ENCODE results near the gene FOXL1.

Gene FOXL1

DNA sequence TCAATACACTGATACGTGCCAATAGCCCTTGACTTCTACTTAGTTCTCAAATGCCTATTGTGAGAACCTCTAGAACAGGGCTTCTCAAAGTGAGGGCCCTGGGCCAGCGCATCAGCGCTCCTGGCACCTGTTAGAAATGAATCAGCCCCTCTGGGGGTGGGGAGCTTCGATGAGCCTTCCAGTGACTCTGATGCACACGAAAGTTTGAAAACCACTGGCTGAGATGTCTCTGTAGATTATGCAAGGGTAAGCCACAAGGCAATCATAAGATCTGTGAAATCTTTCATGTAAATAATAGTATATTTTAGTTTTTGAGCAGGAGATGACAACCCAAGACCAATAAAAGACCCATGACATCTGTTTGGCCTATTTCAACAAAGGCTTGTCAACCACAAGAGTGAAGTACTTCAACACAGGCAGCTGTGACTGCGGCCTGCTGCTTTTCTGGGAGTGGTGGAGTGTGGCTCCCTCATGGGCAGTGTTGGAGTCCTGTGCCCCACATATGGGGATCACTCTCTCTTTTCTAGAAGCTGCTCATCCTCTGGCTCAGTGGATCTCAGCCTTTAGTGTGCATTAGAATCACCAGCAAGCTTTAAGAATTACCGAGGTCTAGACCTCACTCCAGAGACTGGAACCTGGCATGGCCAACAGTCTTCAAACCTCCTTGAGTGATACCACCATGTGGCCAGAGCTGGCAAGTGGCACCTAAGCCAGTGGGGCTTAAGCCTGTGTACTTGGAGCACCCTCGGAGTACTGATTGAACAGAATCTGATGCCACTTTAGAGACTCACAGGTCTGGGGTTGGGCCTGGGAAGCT lies 29.1 kb upstream of the FOXL1 start:
- DNase-seq (ENCODE audit: low read depth in 3 of 3, low spot score in 1 of 3): no peak

DNA sequence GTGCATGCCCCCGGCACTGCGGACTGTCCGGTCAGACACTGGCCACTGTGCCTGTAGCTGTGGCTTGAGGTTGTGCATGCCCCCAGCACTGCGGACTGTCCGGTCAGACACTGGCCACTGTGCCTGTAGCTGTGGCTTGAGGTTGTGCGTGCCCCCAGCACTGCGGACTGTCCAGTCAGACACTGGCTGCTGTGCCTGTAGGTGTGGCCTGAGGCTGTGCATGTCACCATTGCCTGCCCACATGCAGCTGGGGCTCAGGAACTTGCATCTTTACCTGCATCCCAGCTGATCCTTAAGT lies 28.5 kb upstream of the FOXL1 start:
- no peak for DNase-seq (ENCODE audit: low read depth in 3 of 3, low spot score in 1 of 3)

DNA sequence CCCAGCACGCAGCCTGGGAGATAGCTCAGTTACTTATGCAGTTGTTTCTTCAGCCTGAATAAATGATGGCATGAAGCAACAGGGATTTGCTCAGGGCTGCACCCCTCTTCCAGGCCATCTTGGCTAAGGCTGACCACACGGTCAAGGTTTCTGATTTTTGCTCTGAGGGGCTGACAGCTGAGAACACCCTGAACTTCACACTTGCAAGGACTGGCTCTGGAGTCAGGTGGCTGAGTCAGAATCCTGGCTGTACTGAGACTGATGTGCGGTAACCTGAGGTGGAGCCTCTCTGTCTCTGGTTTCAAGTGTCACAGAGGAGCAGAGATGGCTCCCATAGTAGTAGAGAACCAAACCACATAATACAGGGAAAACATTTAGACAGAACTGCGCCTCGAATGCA lies 28.1 kb upstream of the FOXL1 start:
- no peak for DNase-seq (ENCODE audit: low read depth in 3 of 3, low spot score in 1 of 3)

DNA sequence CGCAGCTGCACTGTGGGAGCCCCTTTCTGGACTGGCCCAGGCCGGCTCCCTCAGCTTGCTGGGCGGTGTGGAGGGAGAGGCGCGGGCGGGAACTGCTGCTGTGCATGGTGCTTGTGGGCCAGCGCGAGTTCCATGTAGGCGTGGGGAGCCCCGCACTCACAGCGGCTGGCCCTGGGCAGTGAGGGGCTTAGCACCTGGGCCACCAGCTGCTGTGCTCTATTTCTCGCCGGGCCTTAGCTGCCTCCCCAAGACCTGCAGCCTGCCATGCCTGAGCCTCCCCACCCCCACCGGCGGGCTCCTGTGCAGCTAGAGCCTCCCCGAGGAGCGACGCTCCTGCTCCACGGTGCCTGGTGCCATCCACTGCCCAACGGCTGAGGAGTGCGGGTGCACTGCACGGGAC lies 25.0 kb upstream of the FOXL1 start:
- DNase-seq (ENCODE audit: low read depth in 3 of 3, low spot score in 1 of 3): no peak

DNA sequence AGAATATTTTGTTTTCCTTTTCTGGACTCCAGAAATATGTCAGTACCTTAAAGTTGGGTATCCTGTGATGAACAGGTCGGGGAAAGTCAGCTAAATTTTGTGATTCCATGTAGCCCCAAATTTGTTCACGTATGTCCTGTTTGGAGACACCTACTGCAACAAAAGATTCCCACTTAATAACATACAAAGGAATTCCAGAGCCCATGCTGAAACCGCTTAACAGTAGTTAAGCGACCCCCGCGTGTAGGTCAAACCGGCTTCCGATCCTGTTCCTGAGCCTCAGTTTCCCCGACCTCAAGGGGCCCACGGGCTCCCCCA lies 23.8 kb upstream of the FOXL1 start:
- no peak for DNase-seq (ENCODE audit: low read depth in 3 of 3, low spot score in 1 of 3)

DNA sequence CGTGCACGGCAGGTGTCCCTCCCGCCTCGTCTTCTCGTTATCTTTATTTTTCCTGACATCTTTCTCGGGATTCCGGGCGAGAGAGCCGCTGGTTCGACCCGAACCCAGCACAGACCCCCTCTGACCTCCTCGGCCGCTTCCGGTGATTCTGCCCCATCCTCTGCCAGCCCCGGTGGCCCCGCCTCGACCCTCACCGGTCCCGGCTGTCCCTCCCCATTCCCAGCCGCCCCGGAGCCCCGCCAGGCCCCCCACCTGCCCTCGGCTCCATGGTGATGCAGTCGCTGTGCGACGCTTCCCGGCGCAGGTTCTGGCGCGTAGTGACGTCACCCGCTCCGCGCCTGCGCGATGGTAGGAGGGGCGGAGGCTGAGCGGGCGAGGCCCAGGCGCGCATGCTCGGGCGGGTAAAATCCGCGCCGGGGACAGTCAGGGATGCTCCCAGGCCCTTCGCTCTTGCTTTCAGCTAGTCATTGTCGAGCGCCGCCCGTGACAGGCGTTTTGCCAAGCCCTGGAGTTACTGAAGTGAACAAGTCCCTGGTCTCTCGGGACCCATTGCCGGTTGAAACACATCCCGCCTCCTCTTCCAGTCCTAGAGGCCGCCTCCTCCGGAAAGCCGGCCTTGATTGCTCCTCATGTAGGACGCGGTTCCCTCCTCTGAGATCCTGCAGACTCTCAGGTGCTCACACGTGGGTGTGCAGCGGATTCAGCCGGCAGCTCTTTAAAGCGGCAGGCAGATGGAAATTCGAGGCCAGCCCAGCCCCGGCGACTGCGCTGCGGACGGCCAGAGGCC lies 23.2 kb upstream of the FOXL1 start, which contains the start of gene MTHFSD:
Gene MTHFSD (minus strand): TSS at position 319 of the 787 bp plus-strand sequence. CDS start 51 bp downstream, at position 268.
- peak; percentile 87 to 98 (median 93) for DNase-seq (ENCODE audit: low read depth in 3 of 3, low spot score in 1 of 3)

DNA sequence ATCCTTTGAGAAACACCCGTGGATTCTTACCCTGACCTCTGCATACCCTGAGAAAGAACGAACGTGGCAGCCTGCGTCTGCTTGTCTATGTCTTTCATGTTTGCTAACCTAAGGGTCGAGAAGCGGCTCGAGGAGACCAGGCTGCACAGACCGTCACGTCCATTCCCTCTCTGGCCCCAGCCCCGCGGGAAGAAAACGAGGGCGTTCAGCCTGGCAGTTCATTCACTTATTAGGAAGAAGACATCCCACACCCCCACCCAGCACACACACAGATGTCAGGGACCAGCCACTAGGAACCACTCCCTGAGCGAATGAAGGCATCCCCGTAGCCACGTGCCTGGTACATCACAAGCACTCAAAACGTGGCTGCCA lies 22.7 kb upstream of the FOXL1 start:
- no peak for DNase-seq (ENCODE audit: low read depth in 3 of 3, low spot score in 1 of 3)

DNA sequence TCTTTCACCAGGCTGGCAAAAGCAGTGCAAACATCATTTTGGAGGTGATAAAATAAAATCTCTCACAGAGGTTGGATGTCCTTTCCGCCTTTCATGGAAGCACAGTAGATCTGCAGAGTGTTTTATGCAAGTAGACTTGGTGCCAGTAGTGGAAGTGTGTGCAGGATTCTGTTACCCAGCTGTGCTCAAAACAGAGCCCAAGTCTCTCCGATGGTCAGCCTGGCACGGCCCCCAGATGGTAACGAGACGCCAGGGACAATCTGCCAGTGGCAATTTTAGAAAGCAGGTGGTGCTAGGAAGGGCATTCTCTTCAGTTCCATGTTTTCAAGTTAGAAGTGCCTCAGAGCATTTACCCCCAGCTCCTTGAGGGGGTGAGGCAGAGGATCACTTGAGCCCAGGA lies 21.8 kb upstream of the FOXL1 start:
- no peak for DNase-seq (ENCODE audit: low read depth in 3 of 3, low spot score in 1 of 3)

DNA sequence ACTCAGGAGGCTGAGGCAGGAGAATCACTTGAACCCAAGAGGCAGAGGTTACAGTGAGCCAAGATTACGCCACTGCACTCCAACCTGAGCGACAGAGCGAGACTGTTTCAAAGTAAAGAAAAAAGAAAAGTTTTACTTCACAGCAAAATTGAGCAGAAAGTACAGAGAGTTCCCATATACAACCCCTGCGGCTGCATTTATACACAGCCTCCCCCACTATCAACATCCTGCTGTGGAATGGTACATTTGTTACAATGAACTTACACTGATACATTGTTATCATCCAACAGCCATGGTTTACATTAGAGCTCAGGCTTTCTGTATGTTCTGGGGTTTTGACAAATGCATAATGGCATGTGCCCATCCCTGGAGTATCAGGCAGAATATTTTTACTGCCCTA lies 20.8 kb upstream of the FOXL1 start:
- no peak for DNase-seq (ENCODE audit: low read depth in 3 of 3, low spot score in 1 of 3)

DNA sequence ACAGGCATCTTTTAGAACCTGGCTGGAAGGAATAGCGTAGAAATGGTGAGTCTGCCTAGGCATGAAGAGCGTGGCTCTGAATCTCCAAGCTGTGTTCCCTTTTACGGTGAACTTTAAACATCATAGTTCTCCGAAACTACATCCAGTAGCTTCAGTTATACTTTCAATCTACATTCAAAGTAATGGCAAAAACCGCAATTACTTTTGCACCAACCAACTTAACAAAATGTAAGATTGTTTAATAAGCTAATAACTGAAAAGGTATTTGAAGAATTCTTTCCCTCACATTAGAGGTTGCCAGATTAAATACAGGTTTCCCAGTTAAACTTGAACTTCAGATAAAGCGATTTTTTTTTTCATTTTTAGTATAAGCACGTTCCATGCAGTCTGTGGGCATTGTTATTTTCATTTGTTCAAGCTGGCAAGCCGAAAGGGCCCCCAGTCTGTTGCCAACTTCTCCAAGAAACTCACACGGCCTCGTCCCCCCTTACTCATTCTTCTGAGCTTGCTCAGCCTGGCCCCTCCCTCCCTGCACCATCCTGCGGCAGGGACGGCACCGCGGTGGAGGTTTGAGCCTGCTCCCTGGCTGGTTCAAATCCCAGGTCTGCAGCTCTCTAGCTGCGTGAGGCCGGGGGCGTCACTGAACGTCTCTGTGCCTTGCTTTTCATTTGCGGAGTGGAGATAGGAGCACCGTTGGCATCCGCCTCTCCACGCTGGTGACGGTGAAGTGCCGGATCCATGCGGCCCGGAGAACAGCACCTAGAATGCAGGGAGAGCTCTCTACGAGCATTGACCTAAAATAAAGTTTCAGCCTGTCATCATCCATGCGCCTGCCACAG lies 19.8 kb upstream of the FOXL1 start:
- no peak for DNase-seq (ENCODE audit: low read depth in 3 of 3, low spot score in 1 of 3)

DNA sequence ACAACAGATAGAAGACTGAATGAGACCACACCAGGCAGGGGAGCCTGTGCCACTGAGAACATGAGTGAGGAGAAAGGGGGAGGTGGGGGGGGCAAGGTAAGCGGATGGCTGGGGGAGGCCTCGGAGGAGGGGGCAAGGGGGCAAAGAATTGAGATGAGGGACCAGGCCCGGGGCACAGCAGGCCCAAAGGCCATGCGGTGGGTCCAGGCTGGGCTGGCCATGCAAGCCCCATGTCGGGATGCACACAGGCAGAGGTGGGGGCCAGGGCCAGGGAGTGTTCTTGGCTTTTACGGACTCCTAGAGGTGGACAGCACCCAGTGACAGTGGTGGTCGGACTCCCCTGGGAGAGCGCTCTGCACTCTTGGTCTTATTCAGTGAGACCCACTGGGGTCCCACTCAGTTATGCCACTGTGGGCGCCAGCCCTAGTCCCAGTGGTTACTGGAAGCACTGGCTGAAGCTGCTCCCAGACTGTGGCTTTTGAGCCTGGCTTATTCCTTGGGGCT lies 18.5 kb upstream of the FOXL1 start:
- no peak for DNase-seq (ENCODE audit: low read depth in 3 of 3, low spot score in 1 of 3)

DNA sequence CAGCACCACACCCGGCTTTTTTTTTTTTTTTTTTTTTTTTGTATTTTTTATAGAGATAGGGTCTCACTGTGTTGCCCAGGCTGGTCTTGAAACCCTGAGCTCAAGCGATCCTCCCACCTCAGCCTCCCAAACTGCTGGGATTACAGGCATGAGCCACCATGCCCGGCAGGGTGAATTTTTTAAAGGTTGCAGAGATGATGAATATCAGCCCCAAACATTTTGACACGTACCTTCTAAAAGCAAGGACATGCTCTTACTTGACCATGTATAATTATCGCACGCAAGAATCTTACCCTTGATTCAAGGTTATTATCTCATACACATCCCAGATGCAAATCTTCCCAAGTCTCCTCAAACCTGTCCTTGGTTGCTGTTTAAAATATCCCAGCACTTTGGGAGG lies 16.0 kb upstream of the FOXL1 start:
- no peak for DNase-seq (ENCODE audit: low read depth in 3 of 3, low spot score in 1 of 3)

DNA sequence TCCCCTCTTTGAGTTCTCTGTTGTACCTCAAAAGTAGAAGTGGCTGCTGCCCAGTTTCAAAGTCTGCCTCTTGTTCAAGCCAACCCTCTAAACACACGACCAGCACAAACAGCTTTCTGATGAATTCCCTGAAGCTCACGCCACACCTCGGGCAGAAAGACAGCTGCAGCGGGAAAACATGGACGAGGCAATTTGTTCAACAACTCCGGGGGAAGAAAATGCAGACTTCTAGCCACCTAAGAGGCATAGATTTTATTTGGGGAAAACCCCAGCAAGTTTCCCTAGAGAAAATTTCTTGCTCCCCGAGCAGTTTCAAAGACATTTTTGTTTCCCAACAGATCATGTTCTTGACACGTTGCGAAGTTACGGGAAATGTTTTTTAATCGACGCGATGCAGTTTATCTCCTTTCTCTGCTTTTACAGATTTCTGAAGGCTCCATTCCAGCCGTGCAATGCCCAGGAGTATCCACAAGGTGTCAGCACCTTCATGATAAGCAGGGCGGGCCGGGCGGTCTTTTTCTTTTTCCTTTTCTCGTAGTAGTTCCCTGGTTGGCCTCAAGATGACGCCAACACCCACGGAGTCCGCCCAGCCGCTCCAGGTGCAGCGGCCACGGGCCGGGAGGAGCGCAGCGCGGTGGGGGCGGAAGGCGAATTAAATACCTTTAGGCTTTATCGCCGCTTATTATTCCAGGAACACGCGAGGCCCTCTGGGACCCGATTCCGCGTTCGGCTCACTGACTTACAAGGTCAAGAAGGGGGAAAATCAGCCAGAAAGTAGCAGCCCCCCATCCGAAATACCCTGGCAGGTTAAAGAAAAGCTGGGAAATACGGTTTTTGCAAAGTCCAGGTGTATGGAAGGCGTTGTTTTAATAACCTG lies 14.6 kb upstream of the FOXL1 start:
- peak; percentile 62 to 77 (median 71) for DNase-seq (ENCODE audit: low read depth in 3 of 3, low spot score in 1 of 3)

DNA sequence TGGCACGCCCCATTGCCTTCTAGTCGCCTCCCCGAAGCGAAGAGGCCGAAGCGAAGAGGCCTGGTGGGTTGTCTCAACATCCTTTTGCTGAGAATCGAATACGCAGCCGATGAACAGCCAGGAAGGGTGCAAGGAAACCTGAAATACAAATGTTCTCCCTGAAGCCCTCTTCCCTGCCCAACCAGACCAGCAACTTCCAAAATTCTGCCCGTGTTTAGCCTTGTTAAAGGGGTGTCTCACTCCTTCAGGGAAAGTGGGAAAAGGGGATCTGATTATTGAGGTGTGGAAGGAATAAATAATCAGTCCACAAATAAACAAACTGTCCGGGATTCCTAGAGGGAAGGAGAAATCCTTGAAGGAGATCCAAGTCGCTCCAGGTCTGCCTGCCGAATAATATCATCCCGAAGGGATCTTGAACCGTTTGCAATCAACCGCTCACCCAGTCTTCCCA lies 13.1 kb upstream of the FOXL1 start:
- no peak for DNase-seq (ENCODE audit: low read depth in 3 of 3, low spot score in 1 of 3)

DNA sequence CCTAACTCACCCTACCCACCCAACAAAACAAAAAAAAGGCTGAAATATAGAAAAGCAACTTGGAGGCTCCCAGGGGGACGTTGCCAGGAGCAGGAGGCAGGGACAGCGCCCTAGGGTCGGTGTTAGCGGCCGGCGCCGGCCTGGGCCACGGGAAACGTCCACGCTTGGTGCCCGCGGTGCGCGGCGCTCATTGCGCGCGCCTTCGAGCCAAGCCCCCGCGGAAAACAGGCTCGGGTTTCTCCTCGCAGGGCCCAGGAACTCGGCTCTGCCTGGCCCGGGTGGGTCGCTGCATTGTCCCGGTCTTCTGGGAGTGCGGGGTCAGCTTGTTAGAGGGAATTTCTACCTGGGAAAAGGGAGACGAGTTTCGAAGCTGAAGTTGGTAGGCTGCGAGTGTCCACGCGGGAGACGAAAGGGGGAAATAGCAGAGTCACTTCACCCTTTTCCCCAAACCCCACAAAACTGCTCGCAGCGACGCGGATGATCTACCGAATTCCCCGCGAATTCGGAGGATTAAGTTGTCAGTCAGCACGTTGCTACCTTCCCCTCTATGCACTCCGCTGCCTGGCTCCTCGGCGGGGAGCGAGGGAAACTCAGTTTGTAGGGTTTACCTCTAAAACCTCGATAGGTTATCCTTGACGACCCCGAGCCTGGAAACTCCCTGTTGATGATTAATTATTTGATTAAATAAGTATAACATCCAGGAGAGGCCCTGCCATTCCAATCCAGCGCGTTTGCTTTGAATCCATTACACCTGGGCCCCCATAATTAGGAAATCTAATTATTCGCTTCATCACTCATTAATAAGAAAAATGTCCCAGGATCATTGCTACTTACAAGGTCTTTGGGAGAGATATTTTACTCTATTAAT lies 12.5 kb upstream of the FOXL1 start:
- DNase-seq (ENCODE audit: low read depth in 3 of 3, low spot score in 1 of 3): no peak

DNA sequence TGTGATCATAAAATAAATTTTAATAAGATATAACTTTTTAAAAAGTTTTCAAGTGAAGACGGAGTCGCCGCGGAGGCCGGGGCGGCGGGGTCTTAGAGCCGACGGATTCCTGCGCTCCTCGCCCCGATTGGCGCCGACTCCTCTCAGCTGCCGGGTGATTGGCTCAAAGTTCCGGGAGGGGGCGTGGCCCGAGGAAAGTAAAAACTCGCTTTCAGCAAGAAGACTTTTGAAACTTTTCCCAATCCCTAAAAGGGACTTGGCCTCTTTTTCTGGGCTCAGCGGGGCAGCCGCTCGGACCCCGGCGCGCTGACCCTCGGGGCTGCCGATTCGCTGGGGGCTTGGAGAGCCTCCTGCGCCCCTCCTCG lies 11.8 kb upstream of the FOXL1 start, which contains the start of gene FOXC2:
Gene FOXC2 (plus strand): TSS at position 229 of the 365 bp plus-strand sequence. CDS start 507 bp downstream, outside the sequence.
- peak in 1 of 3 donors; percentile 45 for DNase-seq (ENCODE audit: low read depth in 3 of 3, low spot score in 1 of 3)

DNA sequence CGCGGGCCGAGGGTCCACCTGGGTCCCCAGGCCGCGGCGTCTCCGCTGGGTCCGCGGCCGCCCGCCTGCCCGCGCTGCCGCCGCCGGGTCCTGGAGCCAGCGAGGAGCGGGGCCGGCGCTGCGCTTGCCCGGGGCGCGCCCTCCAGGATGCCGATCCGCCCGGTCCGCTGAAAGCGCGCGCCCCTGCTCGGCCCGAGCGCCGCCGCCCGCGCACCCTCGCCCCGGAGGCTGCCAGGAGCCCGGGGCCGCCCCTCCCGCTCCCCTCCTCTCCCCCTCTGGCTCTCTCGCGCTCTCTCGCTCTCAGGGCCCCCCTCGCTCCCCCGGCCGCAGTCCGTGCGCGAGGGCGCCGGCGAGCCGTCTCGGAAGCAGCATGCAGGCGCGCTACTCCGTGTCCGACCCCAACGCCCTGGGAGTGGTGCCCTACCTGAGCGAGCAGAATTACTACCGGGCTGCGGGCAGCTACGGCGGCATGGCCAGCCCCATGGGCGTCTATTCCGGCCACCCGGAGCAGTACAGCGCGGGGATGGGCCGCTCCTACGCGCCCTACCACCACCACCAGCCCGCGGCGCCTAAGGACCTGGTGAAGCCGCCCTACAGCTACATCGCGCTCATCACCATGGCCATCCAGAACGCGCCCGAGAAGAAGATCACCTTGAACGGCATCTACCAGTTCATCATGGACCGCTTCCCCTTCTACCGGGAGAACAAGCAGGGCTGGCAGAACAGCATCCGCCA lies 11.2 kb upstream of the FOXL1 start:
- DNase-seq (ENCODE audit: low read depth in 3 of 3, low spot score in 1 of 3): no peak

DNA sequence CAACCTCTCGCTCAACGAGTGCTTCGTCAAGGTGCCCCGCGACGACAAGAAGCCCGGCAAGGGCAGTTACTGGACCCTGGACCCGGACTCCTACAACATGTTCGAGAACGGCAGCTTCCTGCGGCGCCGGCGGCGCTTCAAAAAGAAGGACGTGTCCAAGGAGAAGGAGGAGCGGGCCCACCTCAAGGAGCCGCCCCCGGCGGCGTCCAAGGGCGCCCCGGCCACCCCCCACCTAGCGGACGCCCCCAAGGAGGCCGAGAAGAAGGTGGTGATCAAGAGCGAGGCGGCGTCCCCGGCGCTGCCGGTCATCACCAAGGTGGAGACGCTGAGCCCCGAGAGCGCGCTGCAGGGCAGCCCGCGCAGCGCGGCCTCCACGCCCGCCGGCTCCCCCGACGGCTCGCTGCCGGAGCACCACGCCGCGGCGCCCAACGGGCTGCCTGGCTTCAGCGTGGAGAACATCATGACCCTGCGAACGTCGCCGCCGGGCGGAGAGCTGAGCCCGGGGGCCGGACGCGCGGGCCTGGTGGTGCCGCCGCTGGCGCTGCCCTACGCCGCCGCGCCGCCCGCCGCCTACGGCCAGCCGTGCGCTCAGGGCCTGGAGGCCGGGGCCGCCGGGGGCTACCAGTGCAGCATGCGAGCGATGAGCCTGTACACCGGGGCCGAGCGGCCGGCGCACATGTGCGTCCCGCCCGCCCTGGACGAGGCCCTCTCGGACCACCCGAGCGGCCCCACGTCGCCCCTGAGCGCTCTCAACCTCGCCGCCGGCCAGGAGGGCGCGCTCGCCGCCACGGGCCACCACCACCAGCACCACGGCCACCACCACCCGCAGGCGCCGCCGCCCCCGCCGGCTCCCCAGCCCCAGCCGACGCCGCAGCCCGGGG lies 10.4 kb upstream of the FOXL1 start:
- no peak for DNase-seq (ENCODE audit: low read depth in 3 of 3, low spot score in 1 of 3)
